GM21390 (cell line): ENCODE data around the gene TMEM200B.
"Not testable (repeated sequence)": the region's sequence is repeated elsewhere in the genome, so short reads cannot be mapped to it uniquely, and the experiment has no call there.

Source experiments
- ATAC-seq: cut with Tn5 transposase; IDR thresholded peaks from one replicate; pipeline ENCODE4 v1.9.1; 2021; ENCODE audit not compliant: unreplicated experiment

TMEM200B gene

DNA sequence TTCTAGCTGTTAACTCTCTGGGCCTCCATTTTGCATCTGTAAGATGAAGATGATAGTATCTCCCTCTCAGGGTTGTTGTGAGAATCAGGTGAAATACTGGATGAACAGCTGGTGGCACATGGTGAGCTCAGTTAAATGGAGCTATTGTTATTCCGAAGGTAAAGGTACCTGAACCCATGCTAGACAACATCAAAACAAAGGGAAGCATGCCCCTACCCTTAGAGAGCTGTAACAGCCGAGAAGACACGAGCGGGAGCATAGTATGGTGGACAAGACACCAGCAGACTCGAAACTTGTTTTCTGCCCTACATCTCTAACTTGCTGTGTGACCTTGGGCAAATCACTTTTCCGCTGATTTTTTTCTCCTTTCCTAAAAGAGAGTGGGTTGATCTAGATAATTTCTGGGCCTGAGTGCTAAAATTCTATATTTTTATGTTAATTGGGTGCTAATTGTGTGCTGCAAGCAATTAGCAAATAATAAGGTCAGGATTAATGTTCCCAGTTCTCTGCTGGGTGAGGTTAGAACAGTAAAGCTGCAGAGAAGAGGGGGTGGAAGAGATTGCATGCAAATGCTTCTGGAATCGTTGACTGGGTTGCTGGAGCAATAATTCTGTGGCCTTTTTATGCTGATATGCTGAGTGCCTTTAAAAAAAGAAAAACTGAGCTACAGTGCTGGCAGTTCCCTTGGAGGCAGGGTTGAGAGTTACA is 10.8 kb downstream of the TMEM200B start:
- ATAC-seq = no peak

- ATAC-seq = not testable (repeated sequence)
Observed at GRCh38 chr1:29108041-29108440, 15.7 kb downstream of the TMEM200B start.

GRCh38 chr1:29105822-29106221 is 17.9 kb downstream of the TMEM200B start:
- ATAC-seq = no peak

DNA sequence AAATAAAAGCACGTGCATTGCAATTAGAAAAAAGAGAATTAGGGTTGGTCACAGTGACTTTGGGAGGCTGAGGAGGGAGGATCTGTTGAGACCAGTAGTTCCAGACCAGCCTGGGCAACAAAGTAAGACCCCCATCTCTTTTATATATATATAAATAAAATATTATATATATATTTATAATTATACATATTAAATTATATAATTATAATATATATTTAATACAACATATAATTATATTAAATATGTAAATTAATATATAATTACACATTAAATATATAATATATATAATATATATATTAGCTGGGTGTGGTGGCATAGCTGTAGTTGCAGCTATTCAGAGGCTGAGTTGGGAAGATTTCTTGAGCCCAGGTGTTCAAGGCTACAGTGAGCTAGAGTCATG is 23.2 kb downstream of the TMEM200B start:
- no peak for ATAC-seq

DNA sequence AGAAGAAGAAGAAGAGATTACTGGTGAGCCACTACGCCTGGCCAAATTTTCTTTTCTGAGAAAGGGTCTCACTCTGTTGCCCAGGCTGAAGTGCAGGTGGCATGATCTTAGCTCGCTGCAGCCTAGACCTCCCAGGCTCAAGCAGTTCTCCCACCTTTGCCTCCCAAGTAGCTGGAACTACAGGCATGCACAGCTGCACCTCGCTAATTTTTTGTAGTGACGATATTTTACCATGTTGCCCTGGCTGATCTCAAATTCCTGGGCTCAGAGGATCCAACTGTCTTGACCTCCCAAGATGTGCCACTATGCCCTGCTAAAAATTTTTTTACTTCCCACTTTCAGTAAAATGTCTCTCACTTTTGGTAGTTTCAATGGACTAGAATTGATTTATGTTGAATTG is 24.4 kb downstream of the TMEM200B start:
- ATAC-seq = no peak

DNA sequence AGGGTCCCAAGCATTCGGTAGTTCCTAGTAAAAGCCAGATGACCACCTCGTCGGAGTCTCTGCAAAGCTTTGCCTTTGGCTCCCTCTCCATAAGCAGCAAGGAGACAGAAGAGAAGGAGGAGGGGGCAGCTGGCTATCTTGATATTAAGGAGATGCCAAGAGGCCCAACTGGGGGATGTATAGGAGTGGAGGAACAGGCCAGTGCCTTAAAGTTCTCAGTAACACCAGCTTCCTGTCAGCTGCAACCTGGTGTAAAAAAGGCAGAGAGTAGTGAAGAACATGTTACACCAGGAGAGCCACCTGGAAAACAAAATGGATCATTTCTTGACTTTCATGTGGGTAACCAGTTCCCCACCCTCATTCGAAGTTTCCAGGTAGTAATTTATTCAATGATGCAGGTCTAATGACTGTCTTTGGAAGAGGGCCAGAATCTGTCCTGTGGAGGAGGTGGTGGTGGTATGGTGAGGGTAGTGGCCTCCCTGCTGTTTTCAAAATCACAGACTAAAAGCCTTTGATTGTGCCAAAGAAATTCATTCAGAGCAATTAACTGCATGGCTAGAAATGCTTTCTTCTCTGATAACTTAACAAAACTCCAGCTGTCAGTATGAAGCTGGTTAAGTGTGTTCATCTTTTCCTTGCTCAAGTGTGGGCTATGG is 27.3 kb downstream of the TMEM200B start:
- ATAC-seq = no peak

DNA sequence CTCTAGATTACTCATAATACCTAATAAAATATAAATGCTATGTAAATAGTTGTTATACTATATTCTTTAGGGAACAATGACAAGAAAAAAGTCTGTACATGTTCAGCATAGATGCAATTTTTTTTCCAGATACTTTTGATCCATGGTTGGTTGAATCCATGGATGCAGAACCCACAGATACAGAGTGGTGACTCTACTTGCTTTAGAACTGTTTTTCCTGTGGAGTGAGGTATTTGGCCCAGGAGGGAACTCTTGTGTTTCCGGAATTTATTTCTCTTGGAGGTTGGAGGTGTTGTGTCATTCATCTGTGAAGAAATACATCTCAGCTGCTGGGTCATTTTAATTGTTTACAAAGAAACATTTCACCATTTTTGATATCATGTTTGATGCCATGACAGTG is 28.7 kb downstream of the TMEM200B start:
- no peak for ATAC-seq

GRCh38 chr1:29094433-29094832 is 29.3 kb downstream of the TMEM200B start:
- ATAC-seq = no peak

GRCh38 chr1:29092704-29093103 is 31.0 kb downstream of the TMEM200B start:
- not testable (repeated sequence) for ATAC-seq

DNA sequence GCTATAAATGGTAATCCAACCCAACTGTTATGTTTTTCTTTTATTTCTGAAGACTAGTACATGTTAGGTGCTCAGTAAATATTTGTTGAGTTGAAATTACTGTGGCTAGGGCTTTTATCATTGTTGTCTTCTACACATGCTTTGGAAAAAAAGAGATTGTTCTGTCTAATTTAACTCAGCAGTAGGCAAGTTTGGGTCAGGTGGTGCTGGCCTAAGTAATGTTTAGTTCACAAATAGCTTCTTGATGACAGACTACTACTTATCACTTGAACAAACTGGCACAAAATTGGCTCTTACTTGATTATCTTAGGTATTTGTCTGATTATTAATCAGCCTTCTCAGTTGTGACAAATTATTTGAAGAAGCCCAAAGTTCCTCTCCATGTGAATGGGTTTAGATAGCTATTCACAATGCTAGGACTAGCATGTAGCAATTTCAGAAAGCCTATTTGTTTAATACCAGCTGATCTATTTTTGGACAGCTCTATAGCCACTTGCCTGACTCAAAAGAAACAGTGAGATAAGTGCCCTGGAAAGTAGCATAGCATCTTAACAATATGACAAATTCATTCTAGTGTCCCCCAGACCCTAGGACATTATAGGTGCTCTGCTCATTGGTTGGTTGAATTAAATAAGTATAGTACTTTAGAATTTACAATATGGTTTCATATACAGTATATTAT is 32.6 kb downstream of the TMEM200B start:
- no peak for ATAC-seq

- no peak for ATAC-seq
Observed at GRCh38 chr1:29084196-29084521, 39.5 kb downstream of the TMEM200B start.

DNA sequence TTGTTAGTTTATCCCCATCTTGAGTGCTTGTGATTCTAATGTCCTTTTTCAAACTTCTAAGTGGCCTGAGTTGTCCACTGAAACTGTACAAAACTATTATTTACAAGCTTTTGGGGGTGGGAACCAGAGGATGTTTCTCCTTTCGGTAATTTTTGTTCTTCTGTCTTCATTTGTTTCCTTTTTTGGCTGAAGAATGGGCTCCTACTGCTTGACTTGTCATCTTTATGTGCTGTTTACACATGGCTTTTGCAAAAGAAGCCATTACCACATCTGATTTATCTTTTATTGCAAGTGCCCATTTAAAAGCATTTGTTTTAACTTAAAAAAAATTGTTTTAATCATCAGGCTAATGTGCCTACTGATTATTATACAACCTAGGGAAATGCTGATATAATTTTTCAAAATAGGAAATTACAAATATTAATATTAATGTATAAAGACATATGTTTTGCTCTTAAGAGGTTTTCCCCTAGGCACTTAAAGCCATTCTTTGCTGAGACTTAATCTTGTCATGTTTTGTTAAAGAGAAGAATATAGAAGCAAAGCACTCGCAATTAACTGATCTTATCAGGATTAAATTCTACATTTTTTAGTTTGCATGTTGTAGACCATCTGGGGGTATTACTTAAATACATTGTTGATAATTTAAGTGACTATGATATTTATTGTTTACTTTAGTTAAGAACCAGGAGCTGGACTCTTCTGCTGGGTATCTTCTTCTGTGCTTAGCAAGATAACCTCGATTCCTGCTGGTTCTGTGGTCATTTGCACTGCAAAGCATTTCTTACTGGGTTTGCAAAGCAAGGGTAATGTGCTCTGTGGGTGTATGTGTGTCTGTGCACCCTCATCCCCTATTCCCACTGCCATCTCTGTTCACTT is 40.1 kb downstream of the TMEM200B start:
- ATAC-seq = no peak

DNA sequence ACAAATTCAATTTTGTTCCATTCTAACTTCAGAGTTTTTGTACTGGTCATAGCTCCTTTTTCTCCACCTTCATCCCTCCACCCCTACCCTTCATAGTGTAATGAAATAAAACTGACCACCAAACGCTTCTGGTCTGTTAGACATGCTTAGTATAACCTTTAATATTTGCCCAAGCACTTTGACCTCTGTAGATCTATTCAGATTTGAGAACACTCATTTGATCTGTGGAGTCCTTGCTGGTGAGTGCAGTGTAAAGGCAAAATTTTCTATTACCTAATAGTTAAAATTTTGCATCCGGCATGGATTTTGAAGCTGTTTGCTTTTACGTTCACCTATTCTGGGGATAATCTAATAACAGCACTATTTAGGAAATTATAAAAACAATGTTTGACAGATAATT is 41.2 kb downstream of the TMEM200B start:
- no peak for ATAC-seq

GRCh38 chr1:29081201-29081600 is 42.5 kb downstream of the TMEM200B start:
- no peak for ATAC-seq

GRCh38 chr1:29079916-29080629 is 43.6 kb downstream of the TMEM200B start:
- not testable (repeated sequence) for ATAC-seq

DNA sequence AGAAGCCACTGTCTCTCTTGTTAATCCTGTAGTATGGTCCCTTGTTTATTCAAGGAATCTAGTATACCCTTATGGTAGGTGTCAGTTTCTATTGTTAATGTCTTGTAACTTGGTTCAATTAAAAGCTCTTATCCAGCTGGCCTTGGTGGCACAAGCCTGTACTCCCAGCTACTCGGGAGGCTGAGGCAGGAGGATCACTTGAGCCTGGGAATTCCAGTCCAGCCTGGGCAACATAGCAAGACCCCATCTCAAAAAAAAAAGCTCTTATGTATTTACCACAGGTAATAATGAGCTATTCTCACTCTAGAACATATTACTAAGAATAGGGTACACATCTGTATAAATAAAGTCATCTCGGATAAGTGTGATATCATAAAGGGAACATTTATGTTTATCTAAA is 46.5 kb downstream of the TMEM200B start:
- ATAC-seq = no peak
